Stimulated activated CD8-positive, alpha-beta memory T cell treated with anti-CD3 and anti-CD28 coated beads, Interleukin-15, amount 100 ng/mL, for 48 hours (primary cell): ENCODE results near the gene CABP1.

ENCODE experiments used
- DNase-seq, 2 donors: peaks; one replicate each; pipeline ENCODE4 v3.0.0-alpha.2; 2020; ENCODE audit warnings: low read depth in 2 of 2

Gene CABP1

GRCh38 chr12:120693848-120694247, 53.4 kb downstream of the CABP1 start:
- DNase-seq: no peak

GRCh38 chr12:120696626-120697025, 56.2 kb downstream of the CABP1 start:
- DNase-seq: no peak

- DNase-seq: no peak
Measured at GRCh38 chr12:120697344-120697743, 56.9 kb downstream of the CABP1 start.

GRCh38 chr12:120698665-120699064, 58.2 kb downstream of the CABP1 start:
- no peak for DNase-seq

GRCh38 chr12:120699553-120699952, 59.1 kb downstream of the CABP1 start:
- DNase-seq: no peak

- no peak for DNase-seq
Measured at GRCh38 chr12:120700886-120701285, 60.5 kb downstream of the CABP1 start.

GRCh38 chr12:120702637-120703036, 62.2 kb downstream of the CABP1 start:
- DNase-seq: no peak

GRCh38 chr12:120703311-120703942, 63.0 kb downstream of the CABP1 start:
- DNase-seq: no peak

- no peak for DNase-seq
Measured at GRCh38 chr12:120705618-120706017, 65.2 kb downstream of the CABP1 start.

- no peak for DNase-seq
Measured at GRCh38 chr12:120706029-120706428, 65.6 kb downstream of the CABP1 start.

GRCh38 chr12:120708651-120709050, 68.2 kb downstream of the CABP1 start:
- no peak for DNase-seq

GRCh38 chr12:120710031-120710804, 69.8 kb downstream of the CABP1 start, which contains the start of gene UNC119B:
Gene UNC119B, plus strand, starts transcription at chr12:120710458. Its CDS starts 17 bp downstream, at chr12:120710475.
- peak; percentile 49 to 60 for DNase-seq

GRCh38 chr12:120710805-120711296, 70.4 kb downstream of the CABP1 start:
- no peak for DNase-seq

- no peak for DNase-seq
Measured at GRCh38 chr12:120711411-120711810, 71.0 kb downstream of the CABP1 start.

GRCh38 chr12:120712610-120713009, 72.2 kb downstream of the CABP1 start:
- no peak for DNase-seq

GRCh38 chr12:120713861-120714482, 73.5 kb downstream of the CABP1 start:
- peak; percentile 29 to 33 for DNase-seq
